ENCODE results near the gene TSC2.

DNA sequence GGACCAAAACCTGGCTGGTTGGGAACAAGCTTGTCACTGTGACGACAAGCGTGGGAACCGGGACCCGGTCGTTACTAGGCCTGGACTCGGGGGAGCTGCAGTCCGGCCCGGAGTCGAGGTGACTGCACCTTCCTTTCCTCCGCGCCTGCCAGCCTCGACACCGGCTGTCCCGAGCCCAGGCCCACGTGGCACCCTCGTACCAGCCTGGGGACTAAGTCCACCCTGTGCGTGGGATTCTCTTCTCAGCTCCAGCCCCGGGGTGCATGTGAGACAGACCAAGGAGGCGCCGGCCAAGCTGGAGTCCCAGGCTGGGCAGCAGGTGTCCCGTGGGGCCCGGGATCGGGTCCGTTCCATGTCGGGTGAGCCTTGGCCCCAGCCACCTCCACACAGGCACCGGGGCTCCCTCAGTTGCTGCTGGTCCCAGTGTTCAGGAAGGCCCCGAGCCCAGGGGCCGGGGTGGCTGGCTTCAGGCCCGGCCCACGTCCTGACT lies 31.6 kb downstream of the TSC2 start:
- TF ChIP-seq ZNF354B (CRISPR knock-in tag; IDR thresholded peaks at IDR 0.05) (no peak), ZNF134 (CRISPR knock-in tag; conservative IDR thresholded peaks at IDR 0.05) (no peak), KLF16 (IDR thresholded peaks at IDR 0.05) (no peak), ADNP (tag; IDR thresholded peaks at IDR 0.05) (no peak), TEAD1 (CRISPR knock-in tag; IDR thresholded peaks at IDR 0.05) (no peak), GABPB1 (CRISPR knock-in tag; IDR thresholded peaks at IDR 0.05) (no peak), FOXJ3 (CRISPR knock-in tag; IDR thresholded peaks at IDR 0.05) (no peak), TAF1 (IDR thresholded peaks at IDR 0.05; ENCODE audit: control insufficient read depth, extremely low read depth, insufficient read depth, low read length, severe bottlenecking) (no peak), XRCC5 (IDR thresholded peaks at IDR 0.05; ENCODE audit: low read depth, low read length) (no peak), TGIF2 (CRISPR knock-in tag; IDR thresholded peaks at IDR 0.05) (no peak)
- TF ChIP-seq, protein P1, sequence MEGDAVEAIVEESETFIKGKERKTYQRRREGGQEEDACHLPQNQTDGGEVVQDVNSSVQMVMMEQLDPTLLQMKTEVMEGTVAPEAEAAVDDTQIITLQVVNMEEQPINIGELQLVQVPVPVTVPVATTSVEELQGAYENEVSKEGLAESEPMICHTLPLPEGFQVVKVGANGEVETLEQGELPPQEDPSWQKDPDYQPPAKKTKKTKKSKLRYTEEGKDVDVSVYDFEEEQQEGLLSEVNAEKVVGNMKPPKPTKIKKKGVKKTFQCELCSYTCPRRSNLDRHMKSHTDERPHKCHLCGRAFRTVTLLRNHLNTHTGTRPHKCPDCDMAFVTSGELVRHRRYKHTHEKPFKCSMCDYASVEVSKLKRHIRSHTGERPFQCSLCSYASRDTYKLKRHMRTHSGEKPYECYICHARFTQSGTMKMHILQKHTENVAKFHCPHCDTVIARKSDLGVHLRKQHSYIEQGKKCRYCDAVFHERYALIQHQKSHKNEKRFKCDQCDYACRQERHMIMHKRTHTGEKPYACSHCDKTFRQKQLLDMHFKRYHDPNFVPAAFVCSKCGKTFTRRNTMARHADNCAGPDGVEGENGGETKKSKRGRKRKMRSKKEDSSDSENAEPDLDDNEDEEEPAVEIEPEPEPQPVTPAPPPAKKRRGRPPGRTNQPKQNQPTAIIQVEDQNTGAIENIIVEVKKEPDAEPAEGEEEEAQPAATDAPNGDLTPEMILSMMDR (IDR thresholded peaks at IDR 0.05 in 2 of 3, conservative IDR thresholded peaks at IDR 0.05 in 1 of 3; ENCODE audit: insufficient read depth in 2 of 3, low read depth in 1 of 3, low read length in 3 of 3), result no peak
- TF ChIP-seq, protein P2, sequence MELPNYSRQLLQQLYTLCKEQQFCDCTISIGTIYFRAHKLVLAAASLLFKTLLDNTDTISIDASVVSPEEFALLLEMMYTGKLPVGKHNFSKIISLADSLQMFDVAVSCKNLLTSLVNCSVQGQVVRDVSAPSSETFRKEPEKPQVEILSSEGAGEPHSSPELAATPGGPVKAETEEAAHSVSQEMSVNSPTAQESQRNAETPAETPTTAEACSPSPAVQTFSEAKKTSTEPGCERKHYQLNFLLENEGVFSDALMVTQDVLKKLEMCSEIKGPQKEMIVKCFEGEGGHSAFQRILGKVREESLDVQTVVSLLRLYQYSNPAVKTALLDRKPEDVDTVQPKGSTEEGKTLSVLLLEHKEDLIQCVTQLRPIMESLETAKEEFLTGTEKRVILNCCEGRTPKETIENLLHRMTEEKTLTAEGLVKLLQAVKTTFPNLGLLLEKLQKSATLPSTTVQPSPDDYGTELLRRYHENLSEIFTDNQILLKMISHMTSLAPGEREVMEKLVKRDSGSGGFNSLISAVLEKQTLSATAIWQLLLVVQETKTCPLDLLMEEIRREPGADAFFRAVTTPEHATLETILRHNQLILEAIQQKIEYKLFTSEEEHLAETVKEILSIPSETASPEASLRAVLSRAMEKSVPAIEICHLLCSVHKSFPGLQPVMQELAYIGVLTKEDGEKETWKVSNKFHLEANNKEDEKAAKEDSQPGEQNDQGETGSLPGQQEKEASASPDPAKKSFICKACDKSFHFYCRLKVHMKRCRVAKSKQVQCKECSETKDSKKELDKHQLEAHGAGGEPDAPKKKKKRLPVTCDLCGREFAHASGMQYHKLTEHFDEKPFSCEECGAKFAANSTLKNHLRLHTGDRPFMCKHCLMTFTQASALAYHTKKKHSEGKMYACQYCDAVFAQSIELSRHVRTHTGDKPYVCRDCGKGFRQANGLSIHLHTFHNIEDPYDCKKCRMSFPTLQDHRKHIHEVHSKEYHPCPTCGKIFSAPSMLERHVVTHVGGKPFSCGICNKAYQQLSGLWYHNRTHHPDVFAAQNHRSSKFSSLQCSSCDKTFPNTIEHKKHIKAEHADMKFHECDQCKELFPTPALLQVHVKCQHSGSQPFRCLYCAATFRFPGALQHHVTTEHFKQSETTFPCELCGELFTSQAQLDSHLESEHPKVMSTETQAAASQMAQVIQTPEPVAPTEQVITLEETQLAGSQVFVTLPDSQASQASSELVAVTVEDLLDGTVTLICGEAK (IDR thresholded peaks at IDR 0.05), result no peak
- TF ChIP-seq, protein P2 (CRISPR knock-in tag; IDR thresholded peaks at IDR 0.05), result no peak

Data from K562 (cell line).